GM23338 (cell line): Measurements from ENCODE around the gene SYNE1. TPM values are rescaled to one million over a fixed set of nuclear protein-coding genes. Genes with fewer than 3 reads are reported as not detected.

Experiments
- ATAC-seq: fragments of 200-7000 bp; cut with Tn5 transposase; 3 replicates; pipeline ENCODE4 v1.9.1; 2020
- DNase-seq: peaks from one replicate; pipeline ENCODE4 v3.0.0-alpha.2; 2015; ENCODE audit warnings: low spot score
- H2AFZ ChIP-seq: fragments of 200-600 bp; sonication (generic); 2 replicates; pipeline ENCODE4 v1.8.0; 2016; ENCODE audit warnings: antibody characterized with exemption, mild to moderate bottlenecking, moderate library complexity
- H3F3A ChIP-seq: fragments of 200-600 bp; sonication (generic); replicated peaks from 2 replicates; pipeline ENCODE4 v1.8.0; 2017; ENCODE audit warnings: antibody characterized with exemption, mixed run types, low read depth
- H3K27ac ChIP-seq: fragments of 200-600 bp; sonication (generic); 2 replicates; pipeline ENCODE4 v1.6.1; 2016; ENCODE audit warnings: low read depth
- H3K27me3 ChIP-seq: fragments of 200-600 bp; sonication (generic); 2 replicates; pipeline ENCODE4 v1.8.0; 2016; ENCODE audit warnings: mild to moderate bottlenecking, mixed run types, moderate library complexity; ENCODE audit not compliant: insufficient read depth
- H3K36me3 ChIP-seq: fragments of 200-600 bp; sonication (generic); 2 replicates; pipeline ENCODE4 v1.8.0; 2016; ENCODE audit warnings: mild to moderate bottlenecking; ENCODE audit not compliant: insufficient read depth
- H3K4me1 ChIP-seq: fragments of 200-600 bp; sonication (generic); 2 replicates; pipeline ENCODE4 v1.8.0; 2016; ENCODE audit warnings: mild to moderate bottlenecking, moderate library complexity; ENCODE audit not compliant: insufficient read depth
- H3K4me2 ChIP-seq: fragments of 200-600 bp; sonication (generic); 2 replicates; pipeline ENCODE4 v1.7.1; 2017; ENCODE audit warnings: mixed run types
- H3K4me3 ChIP-seq: fragments of 200-600 bp; sonication (generic); 2 replicates; pipeline ENCODE4 v1.6.1; 2016; ENCODE audit warnings: mixed run types
- H3K79me2 ChIP-seq: fragments of 200-600 bp; sonication (generic); replicated peaks from 2 replicates; pipeline ENCODE4 v1.8.0; 2017; ENCODE audit warnings: mild to moderate bottlenecking; ENCODE audit not compliant: insufficient read depth
- H3K9me2 ChIP-seq: fragments of 200-600 bp; sonication (generic); 2 replicates; pipeline ENCODE4 v1.8.0; 2017; ENCODE audit not compliant: insufficient read depth
- H4K20me1 ChIP-seq: fragments of 200-600 bp; sonication (generic); replicated peaks from 2 replicates; pipeline ENCODE4 v1.8.0; 2017; ENCODE audit warnings: mild to moderate bottlenecking; ENCODE audit not compliant: insufficient read depth
- H3K27ac Mint-ChIP-seq: 2 replicates; pipeline ENCODE4 v1.8.0; 2020; ENCODE audit warnings: inconsistent platforms, mild to moderate bottlenecking, moderate library complexity, mixed read lengths
- H3K27me3 Mint-ChIP-seq: 3 replicates; pipeline ENCODE4 v1.8.0; 2022; ENCODE audit warnings: low read depth, mild to moderate bottlenecking, moderate library complexity, mixed read lengths, inconsistent platforms; ENCODE audit not compliant: insufficient read depth, poor library complexity
- H3K36me3 Mint-ChIP-seq: 3 replicates; pipeline ENCODE4 v1.8.0; 2021; ENCODE audit warnings: low read depth, mild to moderate bottlenecking, inconsistent platforms, moderate library complexity, mixed read lengths
- H3K4me1 Mint-ChIP-seq: 3 replicates; pipeline ENCODE4 v1.8.0; 2020; ENCODE audit warnings: mild to moderate bottlenecking, inconsistent platforms, mixed read lengths
- H3K4me3 Mint-ChIP-seq: 3 replicates; pipeline ENCODE4 v1.8.0; 2021; ENCODE audit warnings: moderate library complexity, mild to moderate bottlenecking, inconsistent platforms, mixed read lengths
- H3K9me3 Mint-ChIP-seq: 3 replicates; pipeline ENCODE4 v1.8.0; 2020; ENCODE audit warnings: moderate library complexity, mild to moderate bottlenecking, inconsistent platforms, mixed read lengths
- CREB1 ChIP-seq: fragments of 250-450 bp; sonication (Bioruptor Pico); IDR thresholded peaks from 2 replicates; pipeline ENCODE4 v1.5.0; 2020; ENCODE audit warnings: low read depth, mild to moderate bottlenecking, moderate library complexity
- CTCF ChIP-seq, 2 experiments: fragments of 200-600 bp in 1 of 2; sonication (generic) in 1 of 2; conservative IDR thresholded peaks; 2 replicates each; pipeline versions ENCODE4 v1.5.1 to v1.6.1; 2016 to 2017; ENCODE audit warnings: antibody characterized with exemption in 2 of 2, low read depth in 2 of 2, mild to moderate bottlenecking in 2 of 2, moderate library complexity in 1 of 2
- EZH2 ChIP-seq: fragments of 200-600 bp; sonication (generic); IDR thresholded peaks from one replicate; pipeline ENCODE4 v1.8.0; 2017; ENCODE audit warnings: antibody characterized with exemption, mild to moderate bottlenecking, low read depth; ENCODE audit not compliant: unreplicated experiment
- EZH2phosphoT487 ChIP-seq: fragments of 200-600 bp; sonication (generic); IDR thresholded peaks from one replicate; pipeline ENCODE4 v1.8.1; 2018; ENCODE audit warnings: antibody characterized with exemption; ENCODE audit not compliant: unreplicated experiment
- JUNB ChIP-seq: IDR thresholded peaks from one replicate; pipeline ENCODE4 v1.6.1; 2016; ENCODE audit warnings: antibody characterized with exemption; ENCODE audit not compliant: unreplicated experiment
- NANOG ChIP-seq: IDR thresholded peaks from 2 replicates; pipeline ENCODE4 v1.6.1; 2016; ENCODE audit warnings: antibody characterized with exemption, borderline replicate concordance
- POLR2AphosphoS5 ChIP-seq: IDR thresholded peaks from 2 replicates; pipeline ENCODE4 v1.6.1; 2016; ENCODE audit warnings: antibody characterized with exemption, low read depth
- STAT1 ChIP-seq: IDR thresholded peaks from one replicate; pipeline ENCODE4 v1.6.1; 2016; ENCODE audit warnings: antibody characterized with exemption; ENCODE audit not compliant: unreplicated experiment
- ZNF114 ChIP-seq: fragments of 250-450 bp; sonication (Bioruptor Pico); IDR thresholded peaks from 2 replicates; pipeline ENCODE4 v1.5.0; 2020; ENCODE audit warnings: mild to moderate bottlenecking, moderate library complexity
- ZNF331 ChIP-seq: fragments of 250-450 bp; sonication (Bioruptor Pico); IDR thresholded peaks from 2 replicates; pipeline ENCODE4 v1.5.0; 2020; ENCODE audit warnings: low read depth, mild to moderate bottlenecking, moderate library complexity
- ZNF462 ChIP-seq: fragments of 250-450 bp; sonication (Bioruptor Pico); IDR thresholded peaks from 2 replicates; pipeline ENCODE4 v1.5.0; 2020; ENCODE audit warnings: mild to moderate bottlenecking, moderate library complexity
- polyA plus RNA-seq: library from polyadenylated mRNA; unstranded; fragments of >200 nt; fragmentation: Nextera tagmentation; extraction: Ambion mirVana; gene quantifications from 2 replicates; pipeline ENCODE4 v1.2.1, GENCODE V29; 2016
- total RNA-seq: library from RNA; depleted of rRNA; stranded (reverse); fragments of >200 nt; shearing (Covaris generic); gene quantifications from 2 replicates; pipeline ENCODE4 v1.2.3, GENCODE V29; 2014
- TF ChIP-seq, protein P1 (sequence below): IDR thresholded peaks from 2 replicates; pipeline ENCODE4 v1.6.1; 2016; ENCODE audit warnings: antibody characterized with exemption
- TF ChIP-seq, protein P2 (sequence below): IDR thresholded peaks from one replicate; pipeline ENCODE4 v1.6.1; 2018; ENCODE audit warnings: antibody characterized with exemption; ENCODE audit not compliant: unreplicated experiment

The SYNE1 gene
- total and polyA plus RNA-seq, 2 experiments from 2014 or later = 3.9 to 13.6 TPM

DNA sequence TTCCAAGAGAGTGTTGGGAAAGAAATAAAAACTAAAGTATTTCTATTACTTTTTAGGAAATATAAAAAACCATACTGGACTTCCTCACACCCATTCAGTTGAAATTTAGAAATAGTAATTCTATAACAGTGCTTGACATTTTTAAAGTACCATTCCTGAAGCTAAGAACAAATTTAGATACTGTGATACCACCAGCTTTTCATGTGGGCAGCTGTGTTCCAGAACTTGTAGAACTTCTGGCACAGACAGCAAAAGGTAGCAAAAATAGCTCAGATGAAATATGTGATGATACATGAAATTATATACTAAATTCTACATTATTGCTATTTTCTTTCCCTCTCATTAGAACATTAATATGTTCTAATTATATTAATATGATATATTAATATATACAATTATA, 346.5 kb downstream of the SYNE1 start:
- no peaks in the 10 kb centered on the region for H3K36me3 Mint-ChIP-seq
- H2AFZ ChIP-seq = no peak overlapping the region

More for the DNA sequence above, 346.5 kb downstream of the SYNE1 start:
- no peaks in the 10 kb centered on the region for H3K27me3 ChIP-seq
- no peak for TF ChIP-seq EZH2phosphoT487
- TF ChIP-seq JUNB = no peak
- TF ChIP-seq ZNF462 (CRISPR knock-in tag) = no peak
- TF ChIP-seq ZNF114 = no peak
- TF ChIP-seq ZNF331 (CRISPR knock-in tag) = no peak
- TF ChIP-seq, protein P1, sequence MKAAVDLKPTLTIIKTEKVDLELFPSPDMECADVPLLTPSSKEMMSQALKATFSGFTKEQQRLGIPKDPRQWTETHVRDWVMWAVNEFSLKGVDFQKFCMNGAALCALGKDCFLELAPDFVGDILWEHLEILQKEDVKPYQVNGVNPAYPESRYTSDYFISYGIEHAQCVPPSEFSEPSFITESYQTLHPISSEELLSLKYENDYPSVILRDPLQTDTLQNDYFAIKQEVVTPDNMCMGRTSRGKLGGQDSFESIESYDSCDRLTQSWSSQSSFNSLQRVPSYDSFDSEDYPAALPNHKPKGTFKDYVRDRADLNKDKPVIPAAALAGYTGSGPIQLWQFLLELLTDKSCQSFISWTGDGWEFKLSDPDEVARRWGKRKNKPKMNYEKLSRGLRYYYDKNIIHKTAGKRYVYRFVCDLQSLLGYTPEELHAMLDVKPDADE = no peak
- TF ChIP-seq STAT1 = no peak
- TF ChIP-seq NANOG = no peak
- TF ChIP-seq, protein P2, sequence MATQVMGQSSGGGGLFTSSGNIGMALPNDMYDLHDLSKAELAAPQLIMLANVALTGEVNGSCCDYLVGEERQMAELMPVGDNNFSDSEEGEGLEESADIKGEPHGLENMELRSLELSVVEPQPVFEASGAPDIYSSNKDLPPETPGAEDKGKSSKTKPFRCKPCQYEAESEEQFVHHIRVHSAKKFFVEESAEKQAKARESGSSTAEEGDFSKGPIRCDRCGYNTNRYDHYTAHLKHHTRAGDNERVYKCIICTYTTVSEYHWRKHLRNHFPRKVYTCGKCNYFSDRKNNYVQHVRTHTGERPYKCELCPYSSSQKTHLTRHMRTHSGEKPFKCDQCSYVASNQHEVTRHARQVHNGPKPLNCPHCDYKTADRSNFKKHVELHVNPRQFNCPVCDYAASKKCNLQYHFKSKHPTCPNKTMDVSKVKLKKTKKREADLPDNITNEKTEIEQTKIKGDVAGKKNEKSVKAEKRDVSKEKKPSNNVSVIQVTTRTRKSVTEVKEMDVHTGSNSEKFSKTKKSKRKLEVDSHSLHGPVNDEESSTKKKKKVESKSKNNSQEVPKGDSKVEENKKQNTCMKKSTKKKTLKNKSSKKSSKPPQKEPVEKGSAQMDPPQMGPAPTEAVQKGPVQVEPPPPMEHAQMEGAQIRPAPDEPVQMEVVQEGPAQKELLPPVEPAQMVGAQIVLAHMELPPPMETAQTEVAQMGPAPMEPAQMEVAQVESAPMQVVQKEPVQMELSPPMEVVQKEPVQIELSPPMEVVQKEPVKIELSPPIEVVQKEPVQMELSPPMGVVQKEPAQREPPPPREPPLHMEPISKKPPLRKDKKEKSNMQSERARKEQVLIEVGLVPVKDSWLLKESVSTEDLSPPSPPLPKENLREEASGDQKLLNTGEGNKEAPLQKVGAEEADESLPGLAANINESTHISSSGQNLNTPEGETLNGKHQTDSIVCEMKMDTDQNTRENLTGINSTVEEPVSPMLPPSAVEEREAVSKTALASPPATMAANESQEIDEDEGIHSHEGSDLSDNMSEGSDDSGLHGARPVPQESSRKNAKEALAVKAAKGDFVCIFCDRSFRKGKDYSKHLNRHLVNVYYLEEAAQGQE = no peak
- TF ChIP-seq POLR2AphosphoS5 = no peak
- no peak for TF ChIP-seq CREB1 (CRISPR knock-in tag)
- TF ChIP-seq EZH2 = no peak
- TF ChIP-seq CTCF (conservative IDR thresholded peaks at IDR 0.05; ENCODE audit: low read depth in 2 of 2) = no peak
- H3K4me3 ChIP-seq = no peak overlapping the region
- no peak overlapping the region for H3K4me2 ChIP-seq
- H3K36me3 ChIP-seq = no peaks in the 10 kb centered on the region
- H3K27ac ChIP-seq = no peak overlapping the region
- no peaks in the 10 kb centered on the region for H3K79me2 ChIP-seq
- Mint-ChIP-seq H3K9me3 (no peaks in the 10 kb centered on the region), H3K4me3 (no peak overlapping the region), H3K4me1 (no peaks in the 10 kb centered on the region; the same call in 2 of the 3 replicates), H3K27me3 (peaks cover 3% of the 10 kb centered on the region), H3K27ac (no peak overlapping the region)
- DNase-seq (no peak), ATAC-seq (no peak)
- no peaks in the 10 kb centered on the region for H3K9me2 ChIP-seq
- H3K4me1 ChIP-seq = no peaks in the 10 kb centered on the region
- no peaks in the 10 kb centered on the region for H3F3A ChIP-seq
- H4K20me1 ChIP-seq = no peaks in the 10 kb centered on the region
